Ovary (tissue), 9 donors: ENCODE data around the gene SLC25A53. TPM values are rescaled to one million over a fixed set of nuclear protein-coding genes. Genes with fewer than 3 reads are reported as not detected.
A peak's percentile ranks its signal among the peaks of the same experiment; 100 is the strongest.
"Not testable (repeated sequence)": the region's sequence is repeated elsewhere in the genome, so short reads cannot be mapped to it uniquely, and the experiment has no call there.

ENCODE experiments used
- DNase-seq, 5 donors: peaks; one replicate each; pipeline ENCODE4 v3.0.0-alpha.2; 2019 to 2020
- H3K27ac ChIP-seq, 2 donors: fragments of 200-600 bp; one replicate each; pipeline versions ENCODE4 v1.5.1 to v1.8.0; 2019 to 2022
- H3K27me3 ChIP-seq: fragments of 200-600 bp; one replicate; pipeline ENCODE4 v1.8.0; 2022
- H3K36me3 ChIP-seq: fragments of 200-600 bp; sonication (generic); one replicate; pipeline ENCODE4 v1.5.1; 2019
- H3K4me1 ChIP-seq: one replicate; pipeline ENCODE4 v1.8.1; 2013; ENCODE audit warnings: mild to moderate bottlenecking, moderate library complexity; ENCODE audit not compliant: insufficient read depth
- H3K4me3 ChIP-seq: fragments of 200-600 bp; sonication (generic); one replicate; pipeline ENCODE4 v1.5.1; 2017
- H3K9me3 ChIP-seq, 2 donors: fragments of 200-600 bp in 1 of 2; sonication (generic) in 1 of 2; one replicate each; pipeline versions ENCODE4 v1.5.1 to v1.8.1; 2013 to 2019; ENCODE audit warnings: mild to moderate bottlenecking in 1 of 2, moderate library complexity in 1 of 2
- EP300 ChIP-seq: sonication (generic); formaldehyde crosslinking; IDR thresholded peaks from one replicate; pipeline ENCODE4 v1.6.1; 2017; ENCODE audit warnings: antibody characterized with exemption
- POLR2A ChIP-seq: fragments of 450-650 bp; IDR thresholded peaks from one replicate; pipeline ENCODE4 v1.6.1; 2017; ENCODE audit warnings: antibody characterized with exemption, mild to moderate bottlenecking, moderate library complexity
- WGBS, 3 donors: extraction: QIAGEN DNeasy Blood & Tissue Kit in 1 of 3; methylation state at CpG; one replicate each; pipeline versions ENCODE4 v1.1.5 to v1.1.7; 2013 to 2017; 5-methylcytosine and 5-hydroxymethylcytosine counted together
- intact Hi-C, 4 donors: fragments of 100-400 bp; cut with DNase I; formaldehyde crosslinking; loops; one replicate each; pipeline versions ENCODE4 v1.11.0 to v1.15.1; 2022 to 2023
- polyA plus RNA-seq, 2 donors: library from polyadenylated mRNA; stranded (reverse); fragments of 200-250 nt in 1 of 2; fragments of 350-450 nt in 1 of 2; fragmentation: Illumina TruSeq in 1 of 2; extraction: RNeasy Lipid Tissue Mini Kit (QIAGEN cat#74804) in 1 of 2; gene quantifications; one replicate each; pipeline ENCODE4 v1.2.3, GENCODE V29; 2013 to 2014
- total RNA-seq, 7 donors: library from RNA; depleted of rRNA in 2 of 7; stranded (reverse); fragments of >200 nt in 2 of 7; fragmentation: NEBNext Ultra II Directional in 3 of 7; extraction: Animal tissue kit (Norgen Biotek cat#: 25700) in 3 of 7; gene quantifications; one replicate each; pipeline versions ENCODE4 v1.1.0 to v1.2.4, GENCODE V29; 2016 to 2023
- TF ChIP-seq, protein P1 (sequence below), 3 donors: fragments of 450-650 bp in 2 of 3; fragments of 200-600 bp in 1 of 3; IDR thresholded peaks; one replicate each; pipeline versions ENCODE4 v1.5.1 to v1.8.0; 2016 to 2022; ENCODE audit warnings: antibody characterized with exemption in 3 of 3, mild to moderate bottlenecking in 1 of 3
- donor health status: DM: no; HTN: no; CAD: no; lungs with moderate emphysema.
- donor health status: DM: no; HTN: no; CAD: no.
- donor health status: Bipolar disorder and iron deficiency.
- donor health status: DM: yes; HTN: yes; CAD: no.
- donor health status: DM: no; HTN: no; CAD: no.
- donor health status: DM: yes; HTN: yes; CAD: no.

The SLC25A53 gene
- total and polyA plus RNA-seq, 9 donors, result 7.8 to 15.1 (median 12.6) TPM

DNA sequence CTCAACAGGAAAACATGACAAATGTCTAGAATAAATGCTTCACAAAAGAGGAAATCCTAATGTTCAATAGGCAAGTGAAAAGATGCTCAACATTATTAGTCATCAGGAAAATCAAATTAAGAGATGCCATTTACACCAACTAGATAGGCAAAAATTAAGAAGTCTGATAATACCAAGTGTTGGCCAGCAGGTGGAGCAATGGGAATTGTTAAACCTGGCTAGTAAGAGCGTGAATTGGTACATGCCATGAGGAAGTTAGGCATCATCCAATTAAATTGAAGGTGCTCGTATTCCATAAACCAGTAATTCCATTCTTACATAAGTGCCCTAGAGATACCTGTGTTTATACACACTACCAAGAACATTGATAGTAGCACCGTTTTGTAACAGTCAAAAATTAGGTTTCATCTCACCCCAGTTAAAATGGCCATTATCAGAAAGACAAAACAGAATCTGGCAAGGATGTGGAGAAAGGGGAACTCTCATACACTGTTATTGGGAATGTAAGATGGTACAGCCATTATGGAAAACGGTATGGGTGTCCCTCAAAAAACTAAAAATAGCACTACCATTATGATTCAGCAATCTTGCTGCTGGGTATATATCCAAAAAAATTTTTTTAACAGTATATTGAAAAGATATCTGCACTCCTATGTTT, 58.5 kb downstream of the SLC25A53 start:
- no peaks in the 10 kb centered on the region for H3K36me3 ChIP-seq
- 2% methylated on average over 4 of the region's 4 CpGs for WGBS, 3 donors
- intact Hi-C loops, result no loop called here
- TF ChIP-seq, protein P1, sequence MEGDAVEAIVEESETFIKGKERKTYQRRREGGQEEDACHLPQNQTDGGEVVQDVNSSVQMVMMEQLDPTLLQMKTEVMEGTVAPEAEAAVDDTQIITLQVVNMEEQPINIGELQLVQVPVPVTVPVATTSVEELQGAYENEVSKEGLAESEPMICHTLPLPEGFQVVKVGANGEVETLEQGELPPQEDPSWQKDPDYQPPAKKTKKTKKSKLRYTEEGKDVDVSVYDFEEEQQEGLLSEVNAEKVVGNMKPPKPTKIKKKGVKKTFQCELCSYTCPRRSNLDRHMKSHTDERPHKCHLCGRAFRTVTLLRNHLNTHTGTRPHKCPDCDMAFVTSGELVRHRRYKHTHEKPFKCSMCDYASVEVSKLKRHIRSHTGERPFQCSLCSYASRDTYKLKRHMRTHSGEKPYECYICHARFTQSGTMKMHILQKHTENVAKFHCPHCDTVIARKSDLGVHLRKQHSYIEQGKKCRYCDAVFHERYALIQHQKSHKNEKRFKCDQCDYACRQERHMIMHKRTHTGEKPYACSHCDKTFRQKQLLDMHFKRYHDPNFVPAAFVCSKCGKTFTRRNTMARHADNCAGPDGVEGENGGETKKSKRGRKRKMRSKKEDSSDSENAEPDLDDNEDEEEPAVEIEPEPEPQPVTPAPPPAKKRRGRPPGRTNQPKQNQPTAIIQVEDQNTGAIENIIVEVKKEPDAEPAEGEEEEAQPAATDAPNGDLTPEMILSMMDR (IDR thresholded peaks at IDR 0.05), result peak; percentile 40 to 71 (median 48)
- no peak for TF ChIP-seq EP300
- H3K27me3 ChIP-seq, result no peaks in the 10 kb centered on the region
- H3K27ac ChIP-seq, result no peak overlapping the region
- H3K4me3 ChIP-seq, result no peak overlapping the region
- H3K4me1 ChIP-seq, result no peaks in the 10 kb centered on the region
- H3K9me3 ChIP-seq, result no peaks in the 10 kb centered on the region
- peak in 3 of 5 donors; percentile 22 to 57 (median 53) for DNase-seq

DNA sequence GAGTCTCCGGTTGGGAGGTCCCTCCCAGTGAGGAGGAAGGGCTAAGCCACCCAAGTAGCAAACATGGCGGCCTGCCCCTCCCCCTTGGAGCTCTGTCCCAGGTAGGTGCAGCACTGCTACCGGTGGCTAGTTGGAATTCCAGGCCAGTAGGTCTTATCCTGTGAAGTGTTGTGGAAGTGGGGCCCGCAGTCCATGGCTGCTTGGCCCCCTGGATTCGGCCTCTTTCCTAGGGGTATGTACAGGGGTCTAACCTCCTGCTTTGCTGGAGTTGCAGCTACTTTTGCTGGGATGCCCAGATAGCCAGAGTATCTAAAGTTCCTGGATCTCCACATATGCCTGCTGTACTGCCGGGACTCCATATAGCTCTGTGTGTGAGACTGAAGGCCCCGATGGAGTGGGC, 70.9 kb downstream of the SLC25A53 start:
- DNase-seq, result no peak
- no peak for TF ChIP-seq POLR2A
- no peak for TF ChIP-seq EP300
- TF ChIP-seq, protein P1 (IDR thresholded peaks at IDR 0.05), result no peak
- 76 to 90% (median 80%) methylated on average over 7 of the region's 7 CpGs for WGBS, 3 donors

DNA sequence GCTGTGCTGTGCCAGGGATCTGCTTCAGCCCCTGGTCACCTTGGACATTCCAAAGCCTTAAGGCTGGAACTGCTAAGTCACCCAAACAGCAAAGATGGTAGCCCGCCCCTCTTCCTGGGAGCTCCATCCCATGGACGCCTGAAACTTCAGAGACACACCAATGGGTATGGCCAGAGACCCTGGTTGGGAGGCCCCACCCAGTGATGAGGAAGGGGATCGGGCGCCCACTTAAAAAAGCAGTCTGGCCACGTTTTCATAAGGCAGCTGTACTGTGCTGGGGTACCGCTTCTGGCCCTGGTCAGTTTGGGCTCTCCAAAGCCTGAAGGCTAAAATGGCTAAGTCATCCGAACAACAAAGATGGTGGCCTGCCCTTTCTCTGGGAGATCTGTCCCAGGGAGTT, 71.3 kb downstream of the SLC25A53 start:
- Histone ChIP-seq H3K27ac (no peak overlapping the region), H3K9me3 (no peaks in the 10 kb centered on the region), H3K4me3 (no peak overlapping the region), H3K27me3 (no peaks in the 10 kb centered on the region), H3K36me3 (no peaks in the 10 kb centered on the region), H3K4me1 (no peaks in the 10 kb centered on the region)
- WGBS, 3 donors, result 78 to 85% (median 82%) methylated on average over 6 to 7 of the region's 7 CpGs
- TF ChIP-seq EP300 (no peak), POLR2A (no peak)
- TF ChIP-seq, protein P1 (IDR thresholded peaks at IDR 0.05), result no peak
- intact Hi-C loops, result no loop called here
- no peak for DNase-seq

More for the DNA sequence above, 70.9 kb downstream of the SLC25A53 start:
- Histone ChIP-seq H3K36me3 (no peaks in the 10 kb centered on the region), H3K4me1 (no peaks in the 10 kb centered on the region), H3K4me3 (no peak overlapping the region), H3K9me3 (no peaks in the 10 kb centered on the region), H3K27me3 (no peaks in the 10 kb centered on the region), H3K27ac (no peak overlapping the region)
- intact Hi-C loops, result no loop called here

DNA sequence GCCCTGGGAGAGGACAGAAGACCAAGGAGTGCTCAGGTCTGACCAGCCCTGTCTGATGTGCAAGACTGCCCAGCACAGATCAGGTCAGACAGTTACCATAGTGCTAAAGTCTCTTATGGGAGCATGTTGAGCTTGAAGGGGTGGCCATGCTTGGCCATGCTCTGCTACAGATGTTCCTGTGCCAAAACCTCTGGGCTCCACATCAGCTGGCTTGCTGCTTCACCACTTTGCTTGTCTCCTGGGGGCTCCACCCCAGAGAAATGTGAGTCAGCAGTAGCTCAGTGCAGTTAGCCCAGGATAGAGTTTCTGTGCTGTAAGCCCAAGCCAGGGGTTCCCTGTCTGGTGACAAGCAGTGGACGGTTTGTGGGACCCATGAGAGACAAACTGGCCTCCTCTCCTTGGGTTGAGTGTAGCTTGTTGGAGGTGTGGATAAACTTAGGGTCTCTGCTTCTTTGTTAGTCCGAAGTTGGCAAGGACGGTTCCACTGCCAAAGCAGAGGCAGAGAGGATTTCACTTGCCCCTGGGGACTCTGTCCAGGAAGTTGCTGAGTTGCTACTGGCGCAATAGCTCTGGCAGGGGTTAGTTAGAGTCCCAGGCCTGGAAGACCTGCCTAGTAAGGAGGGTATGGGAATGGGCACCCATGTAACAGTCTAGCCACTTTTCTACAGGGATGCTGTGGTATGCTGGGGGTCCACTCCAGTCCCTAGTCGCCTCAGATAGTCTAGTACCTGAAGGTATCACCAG, 72.1 kb downstream of the SLC25A53 start:
- no peaks in the 10 kb centered on the region for H3K27me3 ChIP-seq

DNA sequence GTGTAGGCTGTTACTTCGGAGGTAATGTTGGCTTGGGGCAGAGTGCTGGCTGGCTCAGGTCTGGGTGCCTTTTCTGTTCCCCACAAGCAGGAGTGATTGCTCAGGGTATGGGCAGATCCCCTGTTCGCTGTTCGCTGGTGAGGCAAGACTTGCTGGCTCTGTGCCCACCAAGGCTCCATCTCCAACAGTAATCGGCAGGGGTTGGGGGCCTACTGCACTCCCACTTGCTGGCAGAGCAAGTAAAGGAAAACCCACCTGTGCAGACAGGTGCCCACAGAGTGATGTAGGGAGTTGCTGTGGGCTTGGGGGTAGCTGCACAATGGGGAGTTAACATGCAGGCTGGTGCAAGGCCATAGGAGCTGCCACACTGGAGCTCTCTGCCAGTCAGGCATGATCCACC, 72.7 kb downstream of the SLC25A53 start:
- TF ChIP-seq, protein P1 (IDR thresholded peaks at IDR 0.05), result no peak
- no peak for TF ChIP-seq EP300
- no peak for TF ChIP-seq POLR2A
- WGBS, 3 donors, result 68 to 91% (median 70%) methylated on average over 4 of the region's 4 CpGs
- intact Hi-C loops, result no loop called here
- DNase-seq, result peak in 1 of 5 donors; percentile 14
- H3K4me1 ChIP-seq, result no peaks in the 10 kb centered on the region
- H3K4me3 ChIP-seq, result no peak overlapping the region
- H3K27ac ChIP-seq, result no peak overlapping the region
- H3K36me3 ChIP-seq, result no peaks in the 10 kb centered on the region
- no peaks in the 10 kb centered on the region for H3K9me3 ChIP-seq
- H3K27me3 ChIP-seq, result no peaks in the 10 kb centered on the region

More for the DNA sequence above, 72.1 kb downstream of the SLC25A53 start:
- intact Hi-C loops, result no loop called here
- no peak for DNase-seq
- Histone ChIP-seq H3K4me1 (no peaks in the 10 kb centered on the region), H3K9me3 (no peaks in the 10 kb centered on the region), H3K36me3 (no peaks in the 10 kb centered on the region), H3K27ac (no peak overlapping the region), H3K4me3 (no peak overlapping the region)
- 56 to 70% (median 64%) methylated on average over 5 of the region's 5 CpGs for WGBS, 3 donors
- TF ChIP-seq POLR2A (no peak), EP300 (no peak)

DNA sequence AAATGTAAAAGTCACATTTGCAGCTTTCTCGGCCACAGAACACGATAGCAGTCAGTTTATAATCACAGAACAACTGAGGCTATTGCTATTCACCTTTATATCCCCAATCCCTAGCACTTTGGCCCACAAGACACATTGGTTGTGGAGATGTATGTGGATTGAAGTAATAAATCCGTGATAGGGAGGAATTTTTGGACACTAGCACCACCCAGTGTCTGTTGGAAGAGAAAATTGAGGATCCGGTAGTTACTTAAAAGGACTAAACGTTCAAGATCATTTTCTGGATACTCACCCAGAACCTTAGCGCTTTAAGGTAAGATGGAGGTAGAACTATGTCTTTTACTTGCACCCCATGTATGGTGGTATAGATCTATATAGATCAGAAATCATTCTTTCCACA, 79.0 kb downstream of the SLC25A53 start:
- DNase-seq, H3K9me3 ChIP-seq, intact Hi-C loops, H3K4me3 ChIP-seq, H3K27me3 ChIP-seq, H3K4me1 ChIP-seq, H3K27ac ChIP-seq, H3K36me3 ChIP-seq: not testable (repeated sequence)
- WGBS, 3 donors, result no CpG with 5 or more reads among the region's 6 CpGs

DNA sequence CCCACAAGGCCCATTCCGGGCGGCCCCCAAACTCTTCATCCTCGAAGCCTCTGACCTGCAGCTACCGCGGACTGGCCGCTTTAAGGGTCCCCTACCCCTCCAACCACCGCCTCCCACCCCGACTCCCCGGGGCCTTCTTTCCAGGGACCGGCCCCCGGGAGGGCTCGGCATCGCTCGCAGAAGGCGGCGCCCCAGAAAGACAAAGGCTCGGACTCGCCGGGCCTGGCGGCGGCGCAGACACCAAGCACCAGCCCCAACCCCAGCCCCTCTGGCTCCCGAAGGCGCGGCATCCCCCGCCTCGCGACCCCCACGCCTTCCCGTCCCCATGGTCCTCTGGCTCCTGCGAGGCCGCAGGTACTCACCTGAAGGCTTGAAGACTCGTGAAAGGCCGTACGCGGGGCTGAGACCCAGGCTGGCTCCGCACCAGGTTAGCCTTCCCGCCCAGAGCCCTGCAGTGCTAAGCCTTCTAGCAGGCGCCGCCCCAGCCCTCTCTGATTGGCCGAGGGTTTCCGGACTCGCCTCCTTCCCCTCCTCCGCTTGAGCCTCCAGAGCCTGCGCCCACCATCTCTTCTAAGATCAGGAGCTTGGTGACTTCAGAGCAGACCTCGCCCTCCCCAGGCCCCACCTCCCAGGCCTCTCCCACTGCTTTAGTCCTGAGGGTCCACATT, 80.9 kb downstream of the SLC25A53 start, which contains the start of gene TMSB15C:
Gene TMSB15C, minus strand, starts transcription at position 459 of the 668 bp plus-strand sequence.
- intact Hi-C loops, H3K27ac ChIP-seq, DNase-seq, H3K9me3 ChIP-seq, H3K27me3 ChIP-seq, H3K36me3 ChIP-seq, H3K4me1 ChIP-seq, H3K4me3 ChIP-seq: not testable (repeated sequence)
- no CpG with 5 or more reads among the region's 46 CpGs for WGBS, 3 donors
